Measurements from ENCODE around the gene AKT2.

DNA sequence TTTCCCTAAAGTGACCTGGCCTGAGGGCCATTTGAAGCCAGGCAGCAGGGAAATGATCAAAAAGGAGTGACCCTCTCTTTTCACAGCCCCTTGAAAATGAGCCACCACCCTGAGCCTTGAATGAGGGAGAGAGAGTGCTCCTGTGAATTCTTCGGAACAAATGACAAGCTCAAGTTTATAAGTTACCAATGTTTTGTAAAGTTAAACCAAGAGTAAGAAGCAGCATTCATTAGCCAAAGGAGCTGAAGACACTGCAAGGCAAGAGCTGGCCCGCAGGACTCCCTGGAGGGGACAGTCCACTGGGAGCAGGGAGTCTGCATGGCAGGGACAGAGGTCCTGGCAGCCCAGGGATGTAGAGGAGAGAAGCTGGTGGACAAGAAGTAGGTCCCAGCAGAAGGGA lies 42.0 kb downstream of the AKT2 start:
- TF ChIP-seq, protein P1, sequence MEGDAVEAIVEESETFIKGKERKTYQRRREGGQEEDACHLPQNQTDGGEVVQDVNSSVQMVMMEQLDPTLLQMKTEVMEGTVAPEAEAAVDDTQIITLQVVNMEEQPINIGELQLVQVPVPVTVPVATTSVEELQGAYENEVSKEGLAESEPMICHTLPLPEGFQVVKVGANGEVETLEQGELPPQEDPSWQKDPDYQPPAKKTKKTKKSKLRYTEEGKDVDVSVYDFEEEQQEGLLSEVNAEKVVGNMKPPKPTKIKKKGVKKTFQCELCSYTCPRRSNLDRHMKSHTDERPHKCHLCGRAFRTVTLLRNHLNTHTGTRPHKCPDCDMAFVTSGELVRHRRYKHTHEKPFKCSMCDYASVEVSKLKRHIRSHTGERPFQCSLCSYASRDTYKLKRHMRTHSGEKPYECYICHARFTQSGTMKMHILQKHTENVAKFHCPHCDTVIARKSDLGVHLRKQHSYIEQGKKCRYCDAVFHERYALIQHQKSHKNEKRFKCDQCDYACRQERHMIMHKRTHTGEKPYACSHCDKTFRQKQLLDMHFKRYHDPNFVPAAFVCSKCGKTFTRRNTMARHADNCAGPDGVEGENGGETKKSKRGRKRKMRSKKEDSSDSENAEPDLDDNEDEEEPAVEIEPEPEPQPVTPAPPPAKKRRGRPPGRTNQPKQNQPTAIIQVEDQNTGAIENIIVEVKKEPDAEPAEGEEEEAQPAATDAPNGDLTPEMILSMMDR (IDR thresholded peaks at IDR 0.05; ENCODE audit: low read depth, low read length): no peak
- no peak for TF ChIP-seq EZH2phosphoT487 (IDR thresholded peaks at IDR 0.05; ENCODE audit: low read depth)
